Sigmoid colon (tissue), 3 donors: Measurements from ENCODE around the gene TADA1.

Experiments used
- CTCF ChIP-seq, 4 experiments: fragments of 450-650 bp in 3 of 4; fragments of 200-600 bp in 1 of 4; IDR thresholded peaks; one replicate each; pipeline ENCODE4 v1.5.1; 2016 to 2019; ENCODE audit warnings: antibody characterized with exemption in 4 of 4, mild to moderate bottlenecking in 3 of 4, moderate library complexity in 2 of 4
- POLR2A ChIP-seq, 2 donors: fragments of 450-650 bp; IDR thresholded peaks; one replicate each; pipeline ENCODE4 v1.6.1; 2016; ENCODE audit warnings: antibody characterized with exemption in 2 of 2, mild to moderate bottlenecking in 2 of 2, moderate library complexity in 2 of 2

DNA sequence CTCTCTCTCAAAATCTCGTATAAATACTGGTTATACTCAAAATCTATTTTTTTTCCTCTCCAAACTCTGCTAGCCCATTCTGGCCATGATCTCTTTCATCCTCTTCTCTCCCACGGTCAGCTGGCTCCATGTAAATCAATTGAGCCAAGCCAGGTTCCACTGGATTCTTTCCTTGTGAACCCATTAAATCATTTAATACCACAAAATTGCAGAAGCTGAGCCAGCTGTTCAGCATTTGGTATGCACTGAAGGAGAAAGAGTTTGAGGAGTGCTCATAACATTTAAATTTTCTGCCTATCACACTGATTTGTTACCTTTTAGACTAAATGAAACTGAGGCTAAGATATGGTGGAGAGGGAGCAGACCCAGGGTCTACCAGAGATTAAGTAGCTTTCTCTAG lies 29.1 kb upstream of the TADA1 start:
- TF ChIP-seq CTCF (IDR thresholded peaks at IDR 0.05) (no peak), POLR2A (IDR thresholded peaks at IDR 0.05) (no peak)
